MM.1S (cell line): ENCODE measurements around the gene AOC1.

Source experiments
- DNase-seq: peaks from one replicate; pipeline ENCODE4 v3.0.0-alpha.2; 2015
- H2AFZ ChIP-seq: fragments of 300-600 bp; sonication (generic); 2 replicates; pipeline ENCODE4 v1.6.0; 2016; ENCODE audit warnings: antibody characterized with exemption, low read length
- H3F3A ChIP-seq: fragments of 300-600 bp; sonication (generic); 2 replicates; pipeline ENCODE4 v1.6.1; 2016; ENCODE audit warnings: mild to moderate bottlenecking, antibody characterized with exemption, low read length, moderate library complexity, mixed read lengths; ENCODE audit not compliant: insufficient read depth
- H3K27ac ChIP-seq: fragments of 300-600 bp; sonication (generic); 2 replicates; pipeline ENCODE4 v1.5.1; 2016; ENCODE audit warnings: mild to moderate bottlenecking, low read length
- H3K27me3 ChIP-seq: fragments of 300-600 bp; sonication (generic); replicated peaks from 2 replicates; pipeline ENCODE4 v1.6.0; 2016; ENCODE audit warnings: low read length; ENCODE audit not compliant: insufficient read depth
- H3K36me3 ChIP-seq: fragments of 300-600 bp; sonication (generic); replicated peaks from 2 replicates; pipeline ENCODE4 v1.6.1; 2016; ENCODE audit warnings: mild to moderate bottlenecking, low read length, mixed read lengths; ENCODE audit not compliant: insufficient read depth
- H3K4me1 ChIP-seq: fragments of 300-600 bp; sonication (generic); 2 replicates; pipeline ENCODE4 v1.6.1; 2016; ENCODE audit warnings: low read length, mixed read lengths
- H3K4me2 ChIP-seq: fragments of 300-600 bp; sonication (generic); 2 replicates; pipeline ENCODE4 v1.6.0; 2016; ENCODE audit warnings: low read depth, low read length
- H3K4me3 ChIP-seq: fragments of 300-600 bp; sonication (generic); 2 replicates; pipeline ENCODE4 v1.5.1; 2016; ENCODE audit warnings: low read length, mixed read lengths
- H3K79me2 ChIP-seq: fragments of 300-600 bp; sonication (generic); 2 replicates; pipeline ENCODE4 v1.6.1; 2016; ENCODE audit warnings: mixed run types, low read length, mixed read lengths
- H3K9ac ChIP-seq: fragments of 300-600 bp; sonication (generic); 2 replicates; pipeline ENCODE4 v1.6.1; 2016; ENCODE audit warnings: low read length, mixed read lengths
- H3K9me2 ChIP-seq: fragments of 300-600 bp; sonication (generic); replicated peaks from 2 replicates; pipeline ENCODE4 v1.6.1; 2016; ENCODE audit warnings: mild to moderate bottlenecking, low read length, mixed read lengths; ENCODE audit not compliant: insufficient read depth
- H3K9me3 ChIP-seq: fragments of 300-600 bp; sonication (generic); replicated peaks from 2 replicates; pipeline ENCODE4 v1.6.1; 2016; ENCODE audit warnings: mild to moderate bottlenecking, low read length, mixed read lengths; ENCODE audit not compliant: insufficient read depth
- H4K20me1 ChIP-seq: fragments of 300-600 bp; sonication (generic); 2 replicates; pipeline ENCODE4 v1.6.1; 2016; ENCODE audit warnings: mild to moderate bottlenecking, low read length, moderate library complexity, mixed read lengths; ENCODE audit not compliant: insufficient read depth
- CTCF ChIP-seq: fragments of 300-600 bp; sonication (generic); IDR thresholded peaks from 2 replicates; pipeline ENCODE4 v1.5.1; 2016; ENCODE audit warnings: antibody characterized with exemption, low read length, mixed read lengths
- EZH2 ChIP-seq: fragments of 300-600 bp; sonication (generic); optimal IDR thresholded peaks from 2 replicates; pipeline ENCODE3; 2017; ENCODE audit warnings: low read depth, mild to moderate bottlenecking, antibody characterized with exemption, low read length, mixed read lengths
- EZH2phosphoT487 ChIP-seq: fragments of 300-600 bp; sonication (generic); IDR thresholded peaks from 2 replicates; pipeline ENCODE4 v1.6.1; 2018; ENCODE audit warnings: antibody characterized with exemption, low read length

Gene AOC1

DNA sequence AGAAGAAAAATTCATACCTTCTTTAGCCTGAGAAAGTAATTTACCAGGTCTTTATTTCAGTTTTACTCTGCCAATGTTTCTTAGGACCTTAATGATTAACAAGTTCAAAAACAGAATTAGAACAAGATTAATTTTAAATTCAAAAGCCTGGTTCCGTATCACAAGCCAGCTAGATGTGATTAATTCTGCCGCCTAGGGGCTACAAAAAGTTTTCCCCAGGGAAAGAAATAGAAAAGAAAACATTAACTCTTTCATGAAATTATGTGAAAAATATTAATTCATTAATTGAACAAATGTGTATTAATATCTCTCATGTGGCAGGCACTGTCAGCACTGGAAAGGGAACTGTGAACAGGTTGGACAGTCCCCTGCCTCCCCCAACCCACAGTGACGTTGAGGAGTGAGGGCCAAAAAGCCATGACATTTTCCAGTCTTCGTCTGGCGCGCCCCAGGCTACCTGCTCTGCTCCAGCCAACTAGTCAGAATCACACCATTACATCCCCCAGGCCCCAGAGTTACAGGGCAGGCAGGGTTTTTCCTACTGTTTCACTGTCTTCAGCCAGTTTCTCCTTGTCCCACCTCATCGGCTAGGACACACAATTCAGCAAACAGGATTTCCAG lies 31.6 kb upstream of the AOC1 start:
- Histone ChIP-seq H3K27ac (no peak overlapping the region), H4K20me1 (no peaks in the 10 kb centered on the region), H3K9me3 (no peaks in the 10 kb centered on the region), H3K36me3 (no peaks in the 10 kb centered on the region), H2AFZ (no peak overlapping the region), H3K4me3 (no peak overlapping the region), H3F3A (no peaks in the 10 kb centered on the region), H3K79me2 (no peaks in the 10 kb centered on the region), H3K9ac (no peak overlapping the region), H3K4me2 (no peak overlapping the region), H3K4me1 (no peaks in the 10 kb centered on the region), H3K27me3 (no peaks in the 10 kb centered on the region), H3K9me2 (no peaks in the 10 kb centered on the region)
- DNase-seq: no peak
- TF ChIP-seq EZH2 (no peak), CTCF (no peak), EZH2phosphoT487 (no peak)

DNA sequence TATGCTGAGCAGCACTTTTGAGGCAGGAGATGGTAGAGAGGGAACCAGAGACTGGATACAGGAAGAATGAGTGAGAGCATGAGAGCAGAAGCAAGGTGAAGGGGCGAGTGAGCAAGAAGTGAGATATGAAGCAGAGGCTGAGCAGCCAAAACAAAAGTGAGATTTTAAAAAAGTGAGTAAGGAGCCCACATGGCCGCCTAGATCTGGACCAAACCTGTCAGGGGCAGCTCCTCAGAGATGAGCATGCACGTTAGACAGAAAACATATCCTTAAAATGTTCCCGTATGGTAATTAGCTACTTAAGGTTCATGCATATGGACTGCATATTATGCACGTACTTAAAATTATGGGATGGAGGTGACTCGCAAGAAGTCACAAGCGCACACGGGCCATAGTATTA lies 29.3 kb upstream of the AOC1 start:
- Histone ChIP-seq H3K4me3 (no peak overlapping the region), H3K27ac (no peak overlapping the region), H3K9me3 (no peaks in the 10 kb centered on the region), H3K36me3 (no peaks in the 10 kb centered on the region), H3K9me2 (no peaks in the 10 kb centered on the region), H4K20me1 (no peaks in the 10 kb centered on the region), H3K9ac (no peak overlapping the region), H3K27me3 (no peaks in the 10 kb centered on the region), H3K4me1 (no peaks in the 10 kb centered on the region), H3F3A (no peaks in the 10 kb centered on the region), H3K4me2 (no peak overlapping the region), H2AFZ (no peak overlapping the region), H3K79me2 (no peaks in the 10 kb centered on the region)
- no peak for DNase-seq
- no peak for TF ChIP-seq CTCF
- TF ChIP-seq EZH2phosphoT487: no peak
- no peak for TF ChIP-seq EZH2

DNA sequence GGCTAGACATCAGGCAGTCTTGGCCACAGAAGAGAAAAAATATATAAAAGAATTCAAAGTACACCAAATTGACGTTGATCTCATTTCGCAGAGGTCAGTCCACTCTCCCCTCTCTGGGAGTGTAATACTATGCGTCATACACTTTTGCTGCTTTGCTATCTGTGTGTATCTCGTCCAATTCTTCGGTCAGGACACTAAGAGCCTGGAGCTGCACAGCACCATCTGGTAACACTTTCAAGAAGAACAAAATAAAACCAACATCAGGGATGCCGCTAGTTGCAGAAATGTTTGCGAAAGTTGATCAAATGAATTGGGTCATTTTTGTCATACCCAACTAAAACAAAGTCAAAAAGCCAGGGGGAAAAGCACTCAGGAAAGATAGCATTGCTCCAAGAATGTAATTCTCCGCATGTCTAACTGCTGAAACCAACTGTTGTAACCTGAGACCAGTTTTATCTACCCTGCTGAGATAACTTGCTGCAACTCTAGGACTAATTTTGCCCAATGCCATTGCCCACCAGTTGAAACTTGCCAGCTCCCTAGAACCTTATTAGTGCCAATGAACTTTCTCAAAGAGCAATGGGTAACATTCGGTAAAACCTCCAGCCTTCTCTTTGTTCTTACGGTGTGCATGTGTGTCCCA lies 28.7 kb upstream of the AOC1 start:
- H2AFZ ChIP-seq: peak overlapping the region; percentile 84

More for the DNA sequence above, 28.7 kb upstream of the AOC1 start:
- Histone ChIP-seq H3K9me3 (no peaks in the 10 kb centered on the region), H3K36me3 (no peaks in the 10 kb centered on the region), H3K9ac (no peak overlapping the region), H3K27ac (no peak overlapping the region), H4K20me1 (no peaks in the 10 kb centered on the region), H3F3A (no peaks in the 10 kb centered on the region), H3K27me3 (no peaks in the 10 kb centered on the region), H3K4me1 (no peaks in the 10 kb centered on the region), H3K79me2 (no peaks in the 10 kb centered on the region), H3K4me3 (no peak overlapping the region), H3K4me2 (no peak overlapping the region), H3K9me2 (no peaks in the 10 kb centered on the region)
- DNase-seq: no peak
- TF ChIP-seq EZH2: no peak
- TF ChIP-seq EZH2phosphoT487: no peak
- no peak for TF ChIP-seq CTCF
